HEK293 (cell line): ENCODE data around the gene PCDHGA9.

ENCODE experiments used
- CTCF ChIA-PET: fragments of 350-600 bp; formaldehyde crosslinking; extraction: SDS; loops from one replicate; lab custom pipeline; 2021; ENCODE audit warnings: antibody characterized with exemption; lab: Yijun Ruan, JAX
- POLR2A ChIA-PET: fragments of 300-600 bp; formaldehyde crosslinking; extraction: SDS; loops from one replicate; lab custom pipeline; 2020; ENCODE audit warnings: antibody characterized with exemption, inconsistent platforms; lab: Yijun Ruan, JAX
- H3K27ac ChIP-seq: fragments of 200-500 bp; sonication (Bioruptor generic); 2 replicates; pipeline ENCODE4 v1.5.1; 2014; ENCODE audit warnings: low read depth, low read length, control low read depth, inconsistent platforms; ENCODE audit errors: extremely low read depth
- H3K36me3 ChIP-seq, 2 experiments: fragments of 200-500 bp in 1 of 2; sonication (Bioruptor generic) in 1 of 2; 1 replicate in 1 of 2; 2 replicates in 1 of 2; pipeline ENCODE4 v1.5.1; 2014 to 2017; ENCODE audit warnings: inconsistent platforms in 2 of 2, low read length in 2 of 2; ENCODE audit not compliant: control insufficient read depth in 2 of 2, insufficient read depth in 1 of 2
- H3K4me1 ChIP-seq: fragments of 200-500 bp; sonication (Bioruptor generic); 2 replicates; pipeline ENCODE4 v1.5.1; 2014; ENCODE audit warnings: mild to moderate bottlenecking, low read length, inconsistent platforms; ENCODE audit not compliant: control insufficient read depth, insufficient read depth
- H3K4me3 ChIP-seq: 2 replicates; pipeline ENCODE4 v1.5.1; 2011; ENCODE audit warnings: low read depth, mild to moderate bottlenecking, control low read depth, low read length, moderate library complexity
- H3K9me3 ChIP-seq: fragments of 200-500 bp; sonication (Bioruptor generic); 2 replicates; pipeline ENCODE4 v1.5.1; 2014; ENCODE audit warnings: low read depth, low read length, inconsistent platforms; ENCODE audit not compliant: control insufficient read depth, insufficient read depth
- CTCF ChIP-seq: fragments of 450-650 bp; formaldehyde crosslinking; IDR thresholded peaks from 2 replicates; pipeline ENCODE4 v1.5.1; 2016; ENCODE audit warnings: missing biosample characterization, missing genetic modification characterization
- HOXA7 ChIP-seq: sonication (generic); formaldehyde crosslinking; IDR thresholded peaks from 2 replicates; pipeline ENCODE4 v1.8.1; 2022; ENCODE audit warnings: missing genetic modification reagents, borderline replicate concordance
- PRDM4 ChIP-seq: fragments of 450-650 bp; formaldehyde crosslinking; IDR thresholded peaks from 2 replicates; pipeline ENCODE4 v1.5.1; 2017; ENCODE audit warnings: missing biosample characterization, missing genetic modification characterization
- SP7 ChIP-seq: fragments of 450-650 bp; formaldehyde crosslinking; IDR thresholded peaks from 2 replicates; pipeline ENCODE4 v1.5.1; 2016; ENCODE audit warnings: missing biosample characterization, missing genetic modification characterization
- ZBTB17 ChIP-seq: fragments of 450-650 bp; formaldehyde crosslinking; IDR thresholded peaks from 2 replicates; pipeline ENCODE4 v1.5.1; 2016; ENCODE audit warnings: missing biosample characterization, missing genetic modification characterization
- ZBTB44 ChIP-seq: fragments of 450-650 bp; IDR thresholded peaks from 2 replicates; pipeline ENCODE4 v1.5.1; 2018; ENCODE audit warnings: missing biosample characterization, mild to moderate bottlenecking, missing genetic modification characterization
- ZEB2 ChIP-seq: fragments of 450-650 bp; formaldehyde crosslinking; IDR thresholded peaks from 2 replicates; pipeline ENCODE4 v1.5.1; 2016; ENCODE audit warnings: missing biosample characterization, missing genetic modification characterization
- ZFP3 ChIP-seq: fragments of 450-650 bp; formaldehyde crosslinking; IDR thresholded peaks from 2 replicates; pipeline ENCODE4 v1.5.1; 2016; ENCODE audit warnings: low read depth, missing biosample characterization, missing genetic modification characterization
- ZFP69B ChIP-seq: fragments of 450-650 bp; formaldehyde crosslinking; IDR thresholded peaks from 2 replicates; pipeline ENCODE4 v1.5.1; 2016; ENCODE audit warnings: missing biosample characterization, missing genetic modification characterization
- ZIC2 ChIP-seq: fragments of 450-650 bp; formaldehyde crosslinking; IDR thresholded peaks from 2 replicates; pipeline ENCODE4 v1.5.1; 2016; ENCODE audit warnings: missing biosample characterization, missing genetic modification characterization
- ZNF10 ChIP-seq: fragments of 450-650 bp; formaldehyde crosslinking; IDR thresholded peaks from 2 replicates; pipeline ENCODE4 v1.5.1; 2017; ENCODE audit warnings: missing biosample characterization, missing genetic modification characterization
- ZNF132 ChIP-seq: fragments of 450-650 bp; formaldehyde crosslinking; IDR thresholded peaks from 2 replicates; pipeline ENCODE4 v1.5.1; 2017; ENCODE audit warnings: missing biosample characterization, missing genetic modification characterization, borderline replicate concordance
- ZNF18 ChIP-seq: fragments of 450-650 bp; formaldehyde crosslinking; IDR thresholded peaks from 2 replicates; pipeline ENCODE4 v1.5.1; 2016; ENCODE audit warnings: missing biosample characterization, missing genetic modification characterization
- ZNF184 ChIP-seq: fragments of 450-650 bp; IDR thresholded peaks from 2 replicates; pipeline ENCODE4 v1.5.1; 2018; ENCODE audit warnings: missing biosample characterization, mild to moderate bottlenecking, missing genetic modification characterization
- ZNF302 ChIP-seq: fragments of 450-650 bp; formaldehyde crosslinking; IDR thresholded peaks from 2 replicates; pipeline ENCODE4 v1.5.1; 2016; ENCODE audit warnings: missing biosample characterization, missing genetic modification characterization, low read depth
- ZNF335 ChIP-seq: fragments of 450-650 bp; formaldehyde crosslinking; conservative IDR thresholded peaks from 2 replicates; pipeline ENCODE4 v1.5.1; 2016; ENCODE audit warnings: missing biosample characterization, missing genetic modification characterization
- ZNF391 ChIP-seq: fragments of 450-650 bp; formaldehyde crosslinking; IDR thresholded peaks from 2 replicates; pipeline ENCODE4 v1.5.1; 2016; ENCODE audit warnings: low read depth, missing biosample characterization, missing genetic modification characterization, borderline replicate concordance
- ZNF501 ChIP-seq: fragments of 450-650 bp; formaldehyde crosslinking; IDR thresholded peaks from 2 replicates; pipeline ENCODE4 v1.5.1; 2016; ENCODE audit warnings: missing biosample characterization, missing genetic modification characterization
- ZNF548 ChIP-seq: fragments of 450-650 bp; formaldehyde crosslinking; IDR thresholded peaks from 2 replicates; pipeline ENCODE4 v1.5.1; 2016; ENCODE audit warnings: missing biosample characterization, missing genetic modification characterization
- ZNF558 ChIP-seq: fragments of 450-650 bp; formaldehyde crosslinking; IDR thresholded peaks from 2 replicates; pipeline ENCODE4 v1.5.1; 2016; ENCODE audit warnings: missing biosample characterization, missing genetic modification characterization
- ZNF600 ChIP-seq: fragments of 450-650 bp; formaldehyde crosslinking; IDR thresholded peaks from 2 replicates; pipeline ENCODE4 v1.5.1; 2016; ENCODE audit warnings: missing biosample characterization, missing genetic modification characterization
- ZNF621 ChIP-seq: fragments of 450-650 bp; formaldehyde crosslinking; IDR thresholded peaks from 2 replicates; pipeline ENCODE4 v1.5.1; 2017; ENCODE audit warnings: missing biosample characterization, missing genetic modification characterization
- ZNF654 ChIP-seq: fragments of 450-650 bp; formaldehyde crosslinking; IDR thresholded peaks from 2 replicates; pipeline ENCODE4 v1.5.1; 2016; ENCODE audit warnings: low read depth, missing biosample characterization, missing genetic modification characterization
- ZNF660 ChIP-seq: fragments of 450-650 bp; IDR thresholded peaks from 2 replicates; pipeline ENCODE4 v1.5.1; 2018; ENCODE audit warnings: missing biosample characterization, mild to moderate bottlenecking, missing genetic modification characterization
- ZNF692 ChIP-seq: fragments of 450-650 bp; formaldehyde crosslinking; IDR thresholded peaks from 2 replicates; pipeline ENCODE4 v1.5.1; 2016; ENCODE audit warnings: missing biosample characterization, missing genetic modification characterization
- ZSCAN18 ChIP-seq: fragments of 450-650 bp; formaldehyde crosslinking; IDR thresholded peaks from 2 replicates; pipeline ENCODE4 v1.5.1; 2016; ENCODE audit warnings: missing biosample characterization, missing genetic modification characterization
- ZSCAN30 ChIP-seq: fragments of 450-650 bp; IDR thresholded peaks from 2 replicates; pipeline ENCODE4 v1.5.1; 2018; ENCODE audit warnings: missing biosample characterization, mild to moderate bottlenecking, missing genetic modification characterization, moderate library complexity

PCDHGA9 gene

GRCh38 chr5:141420855-141421488, 18.4 kb downstream of the PCDHGA9 start, which contains the start of gene PCDHGA11:
TSS of gene PCDHGA11 (plus strand) at chr5:141421051. CDS start at chr5:141421228, 177 bp downstream.
- no peak within 1 kb of the TSS for H3K27ac ChIP-seq
- POLR2A ChIA-PET = interaction anchor here (0.9 to 1.5 kb wide), 3 partner anchors 101 to 104 kb away, joined by 3 to 6 read pairs (median 4); partner anchors contain the start of gene TAF7
- TF ChIP-seq ZNF548 (no peak), ZSCAN30 (0 out of 2 replicates have a peak, but pooled peaks have one; percentile 22), SP7 (tag by site-specific recombination) (0 out of 2 replicates have a peak, but pooled peaks have one; percentile 28), ZFP3 (tag by site-specific recombination) (no peak), ZFP69B (peak; percentile 37; the same call in 1 of the 2 replicates), ZNF391 (tag by site-specific recombination) (no peak), ZNF600 (peak; percentile 41; the same call in 1 of the 2 replicates), ZNF621 (tag by site-specific recombination) (no peak), PRDM4 (tag by site-specific recombination) (no peak), ZNF558 (0 out of 2 replicates have a peak, but pooled peaks have one; percentile 24), ZNF184 (tag by site-specific recombination) (peak; percentile 33; the same call in 1 of the 2 replicates), ZNF335 (0 out of 2 replicates have a peak, but pooled peaks have one; percentile 20), ZNF18 (tag by site-specific recombination) (no peak), ZNF132 (tag by site-specific recombination) (no peak), ZNF501 (tag by site-specific recombination) (0 out of 2 replicates have a peak, but pooled peaks have one; percentile 20), ZNF10 (tag by site-specific recombination) (peak; percentile 60; the same call in 1 of the 2 replicates), ZNF302 (tag by site-specific recombination) (no peak), ZBTB44 (tag by site-specific recombination) (0 out of 2 replicates have a peak, but pooled peaks have one; percentile 31), ZEB2 (0 out of 2 replicates have a peak, but pooled peaks have one; percentile 21), CTCF (tag by site-specific recombination) (peak; percentile 59), ZIC2 (tag by site-specific recombination) (peak; percentile 30; the same call in 1 of the 2 replicates), ZNF692 (tag by site-specific recombination) (peak; percentile 41; the same call in 1 of the 2 replicates), ZNF660 (peak; percentile 64), ZSCAN18 (tag by site-specific recombination) (no peak), HOXA7 (no peak), ZBTB17 (tag by site-specific recombination) (peak; percentile 81), ZNF654 (tag by site-specific recombination) (peak; percentile 83)

More at GRCh38 chr5:141420855-141421488, 18.4 kb downstream of the PCDHGA9 start, which contains the start of gene PCDHGA11:
- Histone ChIP-seq H3K9me3 (no peaks in the 10 kb centered on the region; the same call in 1 of the 2 replicates), H3K4me3 (peak within 1 kb of the TSS; percentile 67), H3K36me3 (no peaks in the 10 kb centered on the region), H3K4me1 (no peaks in the 10 kb centered on the region)
- CTCF ChIA-PET = interaction anchor here (0.6 to 7.0 kb wide), 65 partner anchors 9 to 335 kb away, joined by 3 to 160 read pairs (median 5); partner anchors contain the start of genes DIAPH1, PCDHB11, PCDHB14 and PCDHB15
